A549 (cell line): ENCODE results near the gene ALDH3A2. TPM values are rescaled to one million over a fixed set of nuclear protein-coding genes. Genes with fewer than 3 reads are reported as not detected.

Source experiments
- ATAC-seq, 2 experiments: fragments of 200-7000 bp in 1 of 2; fragments of >200 bp in 1 of 2; cut with Nextera tagmentation in 1 of 2; cut with Tn5 transposase in 1 of 2; 3 replicates each; pipeline versions ENCODE4 v1.8.0 to v1.9.1; 2018 to 2020; ENCODE audit warnings: mild to moderate bottlenecking in 1 of 2, moderate library complexity in 1 of 2
- CTCF ChIA-PET: fragments of 300-600 bp; sonication (Branson Sonifier 250); formaldehyde crosslinking; extraction: SDS; loops from one replicate; lab custom pipeline; 2021; ENCODE audit warnings: antibody characterized with exemption, inconsistent platforms; lab: Yijun Ruan, JAX
- POLR2A ChIA-PET: fragments of 350-600 bp; formaldehyde crosslinking; extraction: SDS; loops from one replicate; lab custom pipeline; 2021; ENCODE audit warnings: antibody characterized with exemption, inconsistent platforms; lab: Yijun Ruan, JAX
- DNase-seq, 2 experiments: peaks; one replicate each; pipeline versions ENCODE4 v3.0.0 to v3.0.0-alpha.2; 2011 to 2016; ENCODE audit warnings: low read depth in 1 of 2, low spot score in 1 of 2
- FAIRE-seq: peaks from 2 replicates; lab custom pipeline; 2011; peaks lifted over from hg19 to GRCh38; lab: Jason Lieb, UNC
- H3K27ac ChIP-seq, 2 experiments: fragments of >200 bp; sonication (Bioruptor Twin); formaldehyde crosslinking; 3 replicates each; pipeline ENCODE4 v1.5.1; 2016 to 2017
- H3K4me1 ChIP-seq: fragments of >200 bp; sonication (Bioruptor Twin); formaldehyde crosslinking; 3 replicates; pipeline ENCODE4 v1.6.1; 2016
- H3K4me2 ChIP-seq: fragments of >200 bp; sonication (Bioruptor Twin); formaldehyde crosslinking; 3 replicates; pipeline ENCODE4 v1.6.1; 2016
- H3K4me3 ChIP-seq: fragments of >200 bp; sonication (Bioruptor Twin); formaldehyde crosslinking; 3 replicates; pipeline ENCODE4 v1.5.1; 2016
- H3K9me3 ChIP-seq: fragments of >200 bp; sonication (Bioruptor Twin); formaldehyde crosslinking; 3 replicates; pipeline ENCODE4 v1.6.1; 2016
- BHLHE40 ChIP-seq: IDR thresholded peaks from 2 replicates; pipeline ENCODE4 v1.6.1; 2012; ENCODE audit warnings: low read depth, low read length, inconsistent platforms
- CBX8 ChIP-seq: fragments of 200-600 bp; sonication (generic); IDR thresholded peaks from 2 replicates; pipeline ENCODE4 v1.6.1; 2016
- CHD2 ChIP-seq: fragments of 150-350 bp; IDR thresholded peaks from 2 replicates; pipeline ENCODE4 v1.6.1; 2014; ENCODE audit warnings: low read length; ENCODE audit not compliant: partially characterized antibody
- E2F6 ChIP-seq: IDR thresholded peaks from 2 replicates; pipeline ENCODE4 v1.6.1; 2012; ENCODE audit warnings: low read depth, borderline replicate concordance
- HES2 ChIP-seq: fragments of >200 bp; sonication (Bioruptor Twin); formaldehyde crosslinking; IDR thresholded peaks from 2 replicates; pipeline ENCODE4 v1.6.1; 2016
- HOXA7 ChIP-seq: fragments of 250-450 bp; sonication (Bioruptor Pico); IDR thresholded peaks from 2 replicates; pipeline ENCODE4 v1.5.0; 2020; ENCODE audit warnings: mild to moderate bottlenecking, moderate library complexity
- HOXB13 ChIP-seq: fragments of 250-450 bp; sonication (Bioruptor Pico); IDR thresholded peaks from 2 replicates; pipeline ENCODE4 v1.5.0; 2020; ENCODE audit warnings: low read depth, mild to moderate bottlenecking, moderate library complexity
- HOXB5 ChIP-seq: fragments of 250-450 bp; sonication (Bioruptor Pico); IDR thresholded peaks from 2 replicates; pipeline ENCODE4 v1.5.0; 2020; ENCODE audit warnings: mild to moderate bottlenecking, moderate library complexity
- MAFK ChIP-seq: fragments of 450-650 bp; IDR thresholded peaks from 2 replicates; pipeline ENCODE4 v1.6.1; 2014; ENCODE audit not compliant: partially characterized antibody
- POLR2A ChIP-seq: IDR thresholded peaks from 2 replicates; pipeline ENCODE4 v1.6.1; 2012; ENCODE audit warnings: mild to moderate bottlenecking, low read length
- POLR2AphosphoS2 ChIP-seq: conservative IDR thresholded peaks from 2 replicates; pipeline ENCODE4 v1.6.1; 2012; ENCODE audit warnings: low read length, improper control_type of control experiment, inconsistent platforms
- RARB ChIP-seq: fragments of 250-450 bp; sonication (Bioruptor Pico); IDR thresholded peaks from 2 replicates; pipeline ENCODE4 v1.8.0; 2021; ENCODE audit warnings: mild to moderate bottlenecking, moderate library complexity
- RCOR1 ChIP-seq: fragments of 150-350 bp; IDR thresholded peaks from 2 replicates; pipeline ENCODE4 v1.6.1; 2014; ENCODE audit warnings: antibody characterized with exemption, low read length, low read depth
- TFCP2L1 ChIP-seq: fragments of 250-450 bp; sonication (Bioruptor Pico); IDR thresholded peaks from 2 replicates; pipeline ENCODE4 v1.5.0; 2021; ENCODE audit warnings: mild to moderate bottlenecking
- TP53 ChIP-seq: fragments of 250-450 bp; sonication (Bioruptor Pico); IDR thresholded peaks from 2 replicates; pipeline ENCODE4 v1.5.0; 2021; ENCODE audit warnings: mild to moderate bottlenecking, moderate library complexity
- ZNF302 ChIP-seq: fragments of 250-450 bp; sonication (Bioruptor Pico); IDR thresholded peaks from 2 replicates; pipeline ENCODE4 v1.9.0; 2021; ENCODE audit warnings: inconsistent platforms, mild to moderate bottlenecking, moderate library complexity
- WGBS: methylation state at CpG from one replicate; pipeline ENCODE4 v1.1.6; 2017; ENCODE audit errors: missing lambda C conversion rate; 5-methylcytosine and 5-hydroxymethylcytosine counted together
- polyA plus RNA-seq, 4 experiments: library from polyadenylated mRNA; depleted of rRNA in 3 of 4; stranded (reverse); fragments of >200 nt; fragmentation: RNase III in 1 of 4; extraction: RNeasy Plus Mini Kit Qiagen cat#74134 plus additional on column Dnase treatment in 1 of 4; gene quantifications; 2 replicates in 3 of 4; 3 replicates in 1 of 4; pipeline ENCODE4 v1.2.3, GENCODE V29; 2011 to 2017
- TF ChIP-seq, protein P1 (sequence below): fragments of >200 bp; sonication (Bioruptor Twin); formaldehyde crosslinking; IDR thresholded peaks from 3 replicates; pipeline ENCODE4 v1.5.1; 2016

The ALDH3A2 gene
- polyA plus RNA-seq, 2 of the 4 experiments (the other 2 are of a cell fraction), result 140 to 195 TPM

DNA sequence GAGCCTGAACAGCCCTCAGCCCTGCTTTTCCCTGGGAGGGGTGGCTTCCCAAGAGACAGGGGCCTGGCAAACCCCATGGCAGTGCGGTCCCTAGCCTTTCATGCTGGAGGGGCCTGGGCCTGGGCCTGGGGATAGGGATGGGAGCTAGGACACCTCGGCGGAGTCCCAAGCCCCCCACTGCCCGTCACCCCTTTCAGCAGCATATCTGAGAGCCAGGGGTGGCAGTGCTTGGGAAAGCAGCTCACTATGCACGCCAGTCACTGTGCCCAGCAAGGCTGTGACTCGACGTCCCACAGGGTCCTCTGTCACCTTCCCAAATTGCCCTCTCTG lies 68.4 kb downstream of the ALDH3A2 start:
- Histone ChIP-seq H3K9me3 (no peaks in the 10 kb centered on the region), H3K4me3 (no peak overlapping the region), H3K27ac (peak overlapping the region in 1 of 2 experiments; percentile 82; a peak in 4 of 6 replicates), H3K4me1 (peaks cover 52% of the 10 kb centered on the region), H3K4me2 (no peak overlapping the region)
- no peak for ATAC-seq
- TF ChIP-seq POLR2AphosphoS2, result no peak
- no peak for TF ChIP-seq TP53
- TF ChIP-seq E2F6, result no peak
- no peak for TF ChIP-seq RCOR1
- no peak for TF ChIP-seq MAFK
- no peak for TF ChIP-seq RARB
- TF ChIP-seq, protein P1, sequence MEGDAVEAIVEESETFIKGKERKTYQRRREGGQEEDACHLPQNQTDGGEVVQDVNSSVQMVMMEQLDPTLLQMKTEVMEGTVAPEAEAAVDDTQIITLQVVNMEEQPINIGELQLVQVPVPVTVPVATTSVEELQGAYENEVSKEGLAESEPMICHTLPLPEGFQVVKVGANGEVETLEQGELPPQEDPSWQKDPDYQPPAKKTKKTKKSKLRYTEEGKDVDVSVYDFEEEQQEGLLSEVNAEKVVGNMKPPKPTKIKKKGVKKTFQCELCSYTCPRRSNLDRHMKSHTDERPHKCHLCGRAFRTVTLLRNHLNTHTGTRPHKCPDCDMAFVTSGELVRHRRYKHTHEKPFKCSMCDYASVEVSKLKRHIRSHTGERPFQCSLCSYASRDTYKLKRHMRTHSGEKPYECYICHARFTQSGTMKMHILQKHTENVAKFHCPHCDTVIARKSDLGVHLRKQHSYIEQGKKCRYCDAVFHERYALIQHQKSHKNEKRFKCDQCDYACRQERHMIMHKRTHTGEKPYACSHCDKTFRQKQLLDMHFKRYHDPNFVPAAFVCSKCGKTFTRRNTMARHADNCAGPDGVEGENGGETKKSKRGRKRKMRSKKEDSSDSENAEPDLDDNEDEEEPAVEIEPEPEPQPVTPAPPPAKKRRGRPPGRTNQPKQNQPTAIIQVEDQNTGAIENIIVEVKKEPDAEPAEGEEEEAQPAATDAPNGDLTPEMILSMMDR, result no peak
- no peak for TF ChIP-seq HES2
- no peak for TF ChIP-seq POLR2A
- TF ChIP-seq BHLHE40, result no peak
- no peak for TF ChIP-seq TFCP2L1 (CRISPR knock-in tag)
- no peak for TF ChIP-seq HOXB13 (CRISPR knock-in tag)
- no peak for TF ChIP-seq HOXA7 (CRISPR knock-in tag)
- POLR2A ChIA-PET, result no interaction called here
- WGBS, result 95% methylated on average over 7 of the region's 7 CpGs
- CTCF ChIA-PET, result interaction anchor here (1.3 to 12.9 kb wide), 2 partner anchors 25 to 45 kb away, joined by 3 to 145 read pairs; no protein-coding TSS in a partner anchor
- DNase-seq, result no peak
- FAIRE-seq, result no peak

GRCh38 chr17:19717411-19717908 lies 68.9 kb downstream of the ALDH3A2 start:
- Histone ChIP-seq H3K4me3 (no peak overlapping the region), H3K27ac (peak overlapping the region in 1 of 2 experiments; percentile 82; a peak in 3 of 6 replicates), H3K4me2 (no peak overlapping the region), H3K9me3 (no peaks in the 10 kb centered on the region), H3K4me1 (peaks cover 52% of the 10 kb centered on the region)
- FAIRE-seq (no peak), ATAC-seq (no peak), DNase-seq (no peak)
- WGBS, result 93% methylated on average over 10 of the region's 10 CpGs
- TF ChIP-seq HOXB5 (no peak), CHD2 (no peak), TP53 (no peak)
- ChIA-PET POLR2A (no interaction called here), CTCF (interaction anchor here (1.1 to 12.9 kb wide), 10 partner anchors 11 to 354 kb away, joined by 4 to 145 read pairs (median 6); no protein-coding TSS in a partner anchor)

GRCh38 chr17:19718041-19718612 lies 69.6 kb downstream of the ALDH3A2 start:
- DNase-seq (no peak), ATAC-seq (no peak), FAIRE-seq (no peak)
- Histone ChIP-seq H3K9me3 (no peaks in the 10 kb centered on the region), H3K27ac (peak overlapping the region; percentile 18 to 82; a peak in 4 of 6 replicates), H3K4me2 (peak overlapping the region; percentile 53; the same call in 1 of the 3 replicates), H3K4me3 (no peak overlapping the region), H3K4me1 (peaks cover 55% of the 10 kb centered on the region)
- ChIA-PET POLR2A (interaction anchor here (1.8 kb wide), 1 partner anchor 70 kb away, joined by 10 read pairs; the partner anchor contains the start of gene ALDH3A2), CTCF (interaction anchor here (0.8 to 12.9 kb wide), 17 partner anchors 9 to 355 kb away, joined by 3 to 145 read pairs (median 6); no protein-coding TSS in a partner anchor)
- WGBS, result 88% methylated on average over 12 of the region's 12 CpGs
- TF ChIP-seq CBX8, result no peak
- no peak for TF ChIP-seq E2F6
- no peak for TF ChIP-seq BHLHE40
- TF ChIP-seq ZNF302, result no peak
